Heart left ventricle (tissue), 13 donors: ENCODE measurements around the gene SPARC.

Experiments used
- CTCF ChIP-seq, 12 donors: fragments of 200-600 bp; sonication (generic) in 4 of 12; IDR thresholded peaks; one replicate each; pipeline versions ENCODE4 v1.5.0 to v1.8.0; 2018 to 2022; ENCODE audit warnings: antibody characterized with exemption in 12 of 12, mild to moderate bottlenecking in 5 of 12
- POLR2A ChIP-seq, 2 donors: fragments of 450-650 bp; IDR thresholded peaks; one replicate each; pipeline ENCODE4 v1.6.1; 2017; ENCODE audit warnings: antibody characterized with exemption in 2 of 2, mild to moderate bottlenecking in 2 of 2, moderate library complexity in 2 of 2
- donor health status: ischemic (EF 13 %, LVEDD 7.1; RV severe dilation, severe dysfunction).
- donor health status: DM: no; HTN: yes; CAD: no.
- donor health status: DM: no; HTN: no; CAD: no.
- donor health status: ischemic (EF 25% LVEDD 6.9; RV normal size, moderate dysfunction).
- donor health status: ischemic (EF 25% LVEDD 5.7; RV mildly dilated, moderate dysfunction).
- donor health status: ischemic (EF 35%, LVEDD 5.7; RV mildly dilated, moderate dysfunction).
- donor health status: nonischemic (EF 11% LVEDD 7.7; RV severe dilation, severe dysfunction).
- donor health status: DM: yes; HTN: yes; CAD: no.
- donor health status: PGD.
- donor health status: ischemic (EF 29% LVEDD 5.4; RV normal size, mild dysfunction).
- donor health status: nonischemic (EF 23%, LVEDD 6.1; RV moderate dilation, normal function).

DNA sequence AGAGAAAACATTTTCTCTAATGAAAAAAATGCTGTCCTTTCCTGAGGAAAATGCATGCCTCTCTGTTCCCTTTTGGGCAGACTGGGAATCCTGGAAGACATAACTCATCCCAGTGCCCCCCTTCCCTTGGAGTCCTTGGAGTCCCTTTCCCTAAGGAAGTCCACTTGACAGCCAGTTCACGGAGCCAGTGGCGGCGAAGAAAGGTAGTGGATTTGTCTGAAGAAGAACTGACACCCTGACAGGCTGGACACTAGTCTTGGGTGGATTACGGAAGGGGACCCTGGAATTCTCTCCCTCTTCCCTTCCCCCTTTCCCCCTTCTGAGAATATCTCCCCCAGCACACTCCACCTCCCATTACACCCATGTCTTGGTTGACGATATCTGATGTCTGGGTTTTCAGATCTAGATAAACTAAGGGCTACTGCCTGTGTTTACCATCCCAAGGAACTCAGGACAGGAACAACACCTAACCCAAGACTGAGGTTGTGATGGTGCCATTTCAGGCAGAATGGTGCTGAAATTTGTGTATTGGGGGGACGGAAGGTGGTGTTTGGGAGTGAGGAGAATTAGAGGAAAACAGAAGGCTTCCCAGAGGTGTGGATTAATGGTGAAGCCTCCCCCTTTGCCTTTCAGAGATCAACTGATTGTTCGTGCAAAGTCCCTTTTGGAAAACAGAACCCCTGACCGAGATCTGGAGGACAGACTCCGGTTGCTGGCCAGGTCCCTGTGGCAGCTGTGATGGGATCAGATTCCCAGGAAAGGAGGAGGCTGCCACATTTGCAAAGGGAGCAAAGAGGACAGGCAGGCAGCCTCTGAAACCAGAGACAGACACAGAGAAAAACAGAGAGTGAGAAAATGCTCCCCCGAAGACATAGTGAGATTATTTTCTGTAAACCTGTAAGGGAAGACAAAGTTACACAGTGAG lies 704 bp downstream of the SPARC start:
- TF ChIP-seq CTCF (IDR thresholded peaks at IDR 0.05) (no peak), POLR2A (IDR thresholded peaks at IDR 0.05) (no peak)
